OCI-LY1 (cell line): ENCODE results near the gene SIDT1.

Experiments used
- CTCF ChIP-seq: fragments of 200-600 bp; sonication (generic), shearing (Covaris generic); IDR thresholded peaks from 2 replicates; pipeline ENCODE4 v1.5.1; 2017; ENCODE audit warnings: mild to moderate bottlenecking, antibody characterized with exemption, low read length, moderate library complexity, mixed read lengths
- EZH2 ChIP-seq: fragments of 200-600 bp; sonication (generic), shearing (Covaris generic); IDR thresholded peaks from 2 replicates; pipeline ENCODE4 v1.8.0; 2017; ENCODE audit warnings: borderline replicate concordance, mixed run types, mild to moderate bottlenecking, antibody characterized with exemption, low read length, moderate library complexity, mixed read lengths

- no peak for TF ChIP-seq CTCF
- no peak for TF ChIP-seq EZH2
Observed at GRCh38 chr3:113602836-113603235, 70.5 kb downstream of the SIDT1 start.
